ENCODE data around the gene NSUN6.

The NSUN6 gene

GRCh38 chr10:18540195-18540594 is 111.2 kb downstream of the NSUN6 start:
- Histone ChIP-seq H3K27ac (no peak overlapping the region), H3K4me3 (no peak overlapping the region)
- DNase-seq (ENCODE audit: low spot score): no peak
- TF ChIP-seq CTCF (IDR thresholded peaks at IDR 0.05): no peak

GRCh38 chr10:18539335-18539734 is 112.1 kb downstream of the NSUN6 start:
- Histone ChIP-seq H3K27ac (no peak overlapping the region), H3K4me3 (no peak overlapping the region)
- no peak for DNase-seq (ENCODE audit: low spot score)
- TF ChIP-seq CTCF (IDR thresholded peaks at IDR 0.05): no peak

- DNase-seq (ENCODE audit: low spot score): no peak
- Histone ChIP-seq H3K27ac (no peak overlapping the region), H3K4me3 (no peak overlapping the region)
- no peak for TF ChIP-seq CTCF (IDR thresholded peaks at IDR 0.05)
Measured at GRCh38 chr10:18533896-18534295, 117.5 kb downstream of the NSUN6 start.

GRCh38 chr10:18532881-18533535 is 118.4 kb downstream of the NSUN6 start:
- H3K27ac ChIP-seq: no peak overlapping the region
- DNase-seq (ENCODE audit: low spot score): no peak
- no peak overlapping the region for H3K4me3 ChIP-seq
- TF ChIP-seq CTCF (IDR thresholded peaks at IDR 0.05): no peak

GRCh38 chr10:18528292-18528691 is 123.1 kb downstream of the NSUN6 start:
- Histone ChIP-seq H3K27ac (no peak overlapping the region), H3K4me3 (no peak overlapping the region)
- TF ChIP-seq CTCF (IDR thresholded peaks at IDR 0.05): no peak
- no peak for DNase-seq (ENCODE audit: low spot score)

GRCh38 chr10:18527687-18528086 is 123.7 kb downstream of the NSUN6 start:
- no peak for DNase-seq (ENCODE audit: low spot score)
- no peak overlapping the region for H3K27ac ChIP-seq

More at GRCh38 chr10:18527687-18528086, 123.7 kb downstream of the NSUN6 start:
- no peak overlapping the region for H3K4me3 ChIP-seq
- no peak for TF ChIP-seq CTCF (IDR thresholded peaks at IDR 0.05)

Data from coronary artery (tissue), 2 donors.